ENCODE results near the gene EOLA1. TPM values are rescaled to one million over a fixed set of nuclear protein-coding genes. Genes with fewer than 3 reads are reported as not detected.
"Not testable (repeated sequence)": the region's sequence is repeated elsewhere in the genome, so short reads cannot be mapped to it uniquely, and the experiment has no call there.

EOLA1 gene
- total RNA-seq, 1 experiment from 2014 or later, result 7.9 TPM

GRCh38 chrX:149522916-149523315, 17.9 kb upstream of the EOLA1 start:
- H3K4me1 Mint-ChIP-seq, result peaks cover 22 to 24% of the 10 kb centered on the region in 2 experiments
- peaks cover 0 to 5% (median 2%) of the 10 kb centered on the region in 3 experiments; a peak in 6 of 7 replicates for H3K36me3 Mint-ChIP-seq (ENCODE audit: insufficient read depth in 1 of 3, low read depth in 3 of 3)
- no peaks in the 10 kb centered on the region for H3K79me2 ChIP-seq (ENCODE audit: insufficient read depth, low read length)
- no peaks in the 10 kb centered on the region for H3K27me3 ChIP-seq (ENCODE audit: insufficient read depth, low read length)
- no peak overlapping the region for H3K56ac ChIP-seq (ENCODE audit: insufficient read length, low read depth, low read length)
- no peak overlapping the region for H3T11ph ChIP-seq (ENCODE audit: low read length)
- H3K27me3 Mint-ChIP-seq (ENCODE audit: low read depth), result 0 out of 2 replicates have a peak, but pooled peaks cover 1% of the 10 kb centered on the region
- no peak for TF ChIP-seq CTCF (conservative IDR thresholded peaks at IDR 0.05)
- 0 out of 2 replicates have a peak, but pooled peaks cover 4% of the 10 kb centered on the region for H3K4me1 ChIP-seq (ENCODE audit: insufficient read depth, low read length)
- no CpG with 5 or more reads among the region's 2 CpGs for WGBS (ENCODE audit: extremely low coverage, insufficient read length, low lambda C conversion rate)
- no peaks in the 10 kb centered on the region for H3K79me1 ChIP-seq (ENCODE audit: insufficient read depth, low read depth, low read length, poor library complexity, severe bottlenecking)
- peaks cover 56 to 59% of the 10 kb centered on the region in 2 experiments for H3K9me3 Mint-ChIP-seq
- H2BK5ac ChIP-seq (ENCODE audit: insufficient read length, low read length), result no peak overlapping the region
- H3K23ac ChIP-seq (ENCODE audit: insufficient read length, low read depth, low read length), result no peak overlapping the region
- H2BK15ac ChIP-seq (ENCODE audit: low read depth, low read length), result no peak overlapping the region
- no peak overlapping the region for H2BK12ac ChIP-seq (ENCODE audit: insufficient read length, low read depth, low read length)
- no peak for DNase-seq
- H3K4me3 Mint-ChIP-seq, result no peak overlapping the region
- no peak overlapping the region for H3K14ac ChIP-seq (ENCODE audit: insufficient read depth, low read length)
- no peak overlapping the region for H3K4ac ChIP-seq (ENCODE audit: low read depth, low read length)
- no peak overlapping the region; a peak in 1 of 7 replicates for H3K27ac Mint-ChIP-seq
- H2BK20ac ChIP-seq (ENCODE audit: low read depth, low read length, poor library complexity, severe bottlenecking), result no peak overlapping the region
- no peak overlapping the region for H4K8ac ChIP-seq (replicated peaks; ENCODE audit: insufficient read length, low read depth, low read length)
- no peaks in the 10 kb centered on the region for H4K20me1 ChIP-seq (ENCODE audit: control insufficient read depth, insufficient read depth, insufficient read length)
- no peak overlapping the region for H2BK120ac ChIP-seq (ENCODE audit: low read depth, low read length, poor library complexity, severe bottlenecking)
- no peak overlapping the region for H3K9ac ChIP-seq (ENCODE audit: extremely low read depth, insufficient read length, low read length)
- peaks cover 13% of the 10 kb centered on the region for H3K9me3 ChIP-seq (ENCODE audit: control insufficient read depth, low read depth, low read length)
- H2AK5ac ChIP-seq (ENCODE audit: insufficient read length, low read length), result no peak overlapping the region
- no peak overlapping the region for H2AFZ ChIP-seq (ENCODE audit: low read length)
- no peak overlapping the region for H4K91ac ChIP-seq (ENCODE audit: insufficient read length, low read depth, low read length)
- no peak overlapping the region for H3K18ac ChIP-seq (ENCODE audit: insufficient read length, low read depth, low read length)
- no peak overlapping the region for H3K27ac ChIP-seq (ENCODE audit: insufficient read length, low read depth, low read length)
- no peak overlapping the region for H4K5ac ChIP-seq (ENCODE audit: insufficient read length, low read depth, low read length)
- no peaks in the 10 kb centered on the region for H3K23me2 ChIP-seq (ENCODE audit: insufficient read length, low read depth, low read length, poor library complexity, severe bottlenecking)
- H3K4me2 ChIP-seq (ENCODE audit: insufficient read depth, insufficient read length, low read length), result no peak overlapping the region

- not testable (repeated sequence) for H4K20me1 ChIP-seq (ENCODE audit: control insufficient read depth, insufficient read depth, insufficient read length); H2BK120ac ChIP-seq (ENCODE audit: low read depth, low read length, poor library complexity, severe bottlenecking); H3K23me2 ChIP-seq (ENCODE audit: insufficient read length, low read depth, low read length, poor library complexity, severe bottlenecking); H3K79me2 ChIP-seq (ENCODE audit: insufficient read depth, low read length); H3K36me3 Mint-ChIP-seq (ENCODE audit: insufficient read depth in 1 of 3, low read depth in 3 of 3); H3K27me3 ChIP-seq (ENCODE audit: insufficient read depth, low read length); H3K4me1 ChIP-seq (ENCODE audit: insufficient read depth, low read length); H3K14ac ChIP-seq (ENCODE audit: insufficient read depth, low read length); H3K79me1 ChIP-seq (ENCODE audit: insufficient read depth, low read depth, low read length, poor library complexity, severe bottlenecking); H2BK12ac ChIP-seq (ENCODE audit: insufficient read length, low read depth, low read length); H4K91ac ChIP-seq (ENCODE audit: insufficient read length, low read depth, low read length); H3K27ac ChIP-seq (ENCODE audit: insufficient read length, low read depth, low read length); H2AFZ ChIP-seq (ENCODE audit: low read length); H3K27ac Mint-ChIP-seq; H3K23ac ChIP-seq (ENCODE audit: insufficient read length, low read depth, low read length); H3K4me3 Mint-ChIP-seq; H3K56ac ChIP-seq (ENCODE audit: insufficient read length, low read depth, low read length); H2AK5ac ChIP-seq (ENCODE audit: insufficient read length, low read length); H4K5ac ChIP-seq (ENCODE audit: insufficient read length, low read depth, low read length); H4K8ac ChIP-seq (replicated peaks; ENCODE audit: insufficient read length, low read depth, low read length); H2BK15ac ChIP-seq (ENCODE audit: low read depth, low read length); H3K9ac ChIP-seq (ENCODE audit: extremely low read depth, insufficient read length, low read length); H3K18ac ChIP-seq (ENCODE audit: insufficient read length, low read depth, low read length); H3K4ac ChIP-seq (ENCODE audit: low read depth, low read length); H3K4me2 ChIP-seq (ENCODE audit: insufficient read depth, insufficient read length, low read length); H2BK20ac ChIP-seq (ENCODE audit: low read depth, low read length, poor library complexity, severe bottlenecking); H3T11ph ChIP-seq (ENCODE audit: low read length); H2BK5ac ChIP-seq (ENCODE audit: insufficient read length, low read length); H3K27me3 Mint-ChIP-seq (ENCODE audit: low read depth)
- no CpG with 5 or more reads among the region's 10 CpGs for WGBS (ENCODE audit: extremely low coverage, insufficient read length, low lambda C conversion rate)
- peak; percentile 40 for DNase-seq
- Mint-ChIP-seq H3K9me3 (peaks cover 53 to 55% of the 10 kb centered on the region in 2 experiments), H3K4me1 (peaks cover 9 to 11% of the 10 kb centered on the region in 2 experiments; a peak in 3 of 4 replicates)
- H3K9me3 ChIP-seq (ENCODE audit: control insufficient read depth, low read depth, low read length), result peaks cover 13% of the 10 kb centered on the region
Measured at GRCh38 chrX:149525389-149525788, 15.4 kb upstream of the EOLA1 start.

Data from H9 (cell line).